ENCODE results near the gene OR6J1. TPM values are rescaled to one million over a fixed set of nuclear protein-coding genes. Genes with fewer than 3 reads are reported as not detected.

OR6J1 gene
- total and polyA plus RNA-seq, 10 of the 15 experiments (the other 5 are each of a cell fraction or from before 2014, with no cell fraction given): not detected

DNA sequence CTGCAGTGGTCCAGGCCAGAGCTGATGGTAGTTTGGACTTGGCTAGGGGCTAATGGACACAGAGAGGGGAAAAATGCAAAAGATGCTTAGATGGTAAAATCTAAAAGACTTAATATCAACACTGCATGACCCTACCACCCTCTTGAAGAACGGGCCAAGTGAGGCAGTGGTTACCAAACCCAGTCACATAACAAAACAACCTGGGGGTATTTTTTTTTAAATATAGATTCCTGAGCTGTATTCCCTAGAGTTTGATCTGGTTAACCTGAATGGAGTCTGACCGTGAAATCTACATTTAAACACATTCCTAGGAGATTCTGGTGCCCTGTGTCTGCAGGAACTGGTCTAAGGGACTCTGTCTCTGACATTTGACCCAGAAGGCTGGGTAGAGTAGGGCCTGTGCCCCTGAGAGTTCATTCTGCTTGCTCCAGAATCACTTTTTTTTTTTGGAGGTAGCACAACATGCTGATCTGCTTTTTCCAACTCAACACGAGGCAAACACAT lies 30.4 kb downstream of the OR6J1 start:
- DNase-seq (ENCODE audit: low read depth, low spot score) (no peak), ATAC-seq (no peak), FAIRE-seq (no peak)
- H3K79me2 ChIP-seq (ENCODE audit: control insufficient read depth, insufficient read depth, low read length): no peaks in the 10 kb centered on the region
- no peaks in the 10 kb centered on the region; the same call in 2 of the 3 replicates for H3K9me3 ChIP-seq (replicated peaks; ENCODE audit: control insufficient read depth, insufficient read depth, low read length)
- intact Hi-C loops (cut with micrococcal nuclease; ENCODE audit: unreplicated experiment) (no loop called here), in situ Hi-C loops (cut with MboI) (no loop called here)
- H3K36me3 ChIP-seq (ENCODE audit: control insufficient read depth in 2 of 2, insufficient read depth in 2 of 2, low read length in 1 of 2): peaks cover 0 to 7% of the 10 kb centered on the region in 2 experiments; a peak in 2 of 4 replicates
- SMC1A ChIA-PET (ENCODE audit: uncharacterized antibody, unreplicated experiment): interaction anchor here (1.1 kb wide), 1 partner anchor 39 kb away, joined by 4 read pairs; no protein-coding TSS in a partner anchor
- no peak overlapping the region for H3K4me3 ChIP-seq
- H3K27me3 ChIP-seq (replicated peaks in 1 of 2; ENCODE audit: control insufficient read depth in 2 of 2, insufficient read depth in 2 of 2, low read length in 1 of 2): no peaks in the 10 kb centered on the region
- RAD21 ChIA-PET (ENCODE audit: unreplicated experiment): interaction anchor here (0.6 kb wide), 1 partner anchor 1633 kb away, joined by 3 read pairs; no protein-coding TSS in a partner anchor
- H3K4me2 ChIP-seq (ENCODE audit: control insufficient read depth, insufficient read depth): no peak overlapping the region
- no peaks in the 10 kb centered on the region for H4K20me1 ChIP-seq (ENCODE audit: control insufficient read depth, insufficient read depth)
- CTCF ChIA-PET: interaction anchor here (1.0 to 1.3 kb wide), 2 partner anchors 42 to 392 kb away, joined by 3 read pairs; no protein-coding TSS in a partner anchor
- TF ChIP-seq MXI1 (IDR thresholded peaks at IDR 0.05; ENCODE audit: low read depth, low read length) (no peak), ZSCAN29 (IDR thresholded peaks at IDR 0.05) (no peak)
- TF ChIP-seq, protein P1, sequence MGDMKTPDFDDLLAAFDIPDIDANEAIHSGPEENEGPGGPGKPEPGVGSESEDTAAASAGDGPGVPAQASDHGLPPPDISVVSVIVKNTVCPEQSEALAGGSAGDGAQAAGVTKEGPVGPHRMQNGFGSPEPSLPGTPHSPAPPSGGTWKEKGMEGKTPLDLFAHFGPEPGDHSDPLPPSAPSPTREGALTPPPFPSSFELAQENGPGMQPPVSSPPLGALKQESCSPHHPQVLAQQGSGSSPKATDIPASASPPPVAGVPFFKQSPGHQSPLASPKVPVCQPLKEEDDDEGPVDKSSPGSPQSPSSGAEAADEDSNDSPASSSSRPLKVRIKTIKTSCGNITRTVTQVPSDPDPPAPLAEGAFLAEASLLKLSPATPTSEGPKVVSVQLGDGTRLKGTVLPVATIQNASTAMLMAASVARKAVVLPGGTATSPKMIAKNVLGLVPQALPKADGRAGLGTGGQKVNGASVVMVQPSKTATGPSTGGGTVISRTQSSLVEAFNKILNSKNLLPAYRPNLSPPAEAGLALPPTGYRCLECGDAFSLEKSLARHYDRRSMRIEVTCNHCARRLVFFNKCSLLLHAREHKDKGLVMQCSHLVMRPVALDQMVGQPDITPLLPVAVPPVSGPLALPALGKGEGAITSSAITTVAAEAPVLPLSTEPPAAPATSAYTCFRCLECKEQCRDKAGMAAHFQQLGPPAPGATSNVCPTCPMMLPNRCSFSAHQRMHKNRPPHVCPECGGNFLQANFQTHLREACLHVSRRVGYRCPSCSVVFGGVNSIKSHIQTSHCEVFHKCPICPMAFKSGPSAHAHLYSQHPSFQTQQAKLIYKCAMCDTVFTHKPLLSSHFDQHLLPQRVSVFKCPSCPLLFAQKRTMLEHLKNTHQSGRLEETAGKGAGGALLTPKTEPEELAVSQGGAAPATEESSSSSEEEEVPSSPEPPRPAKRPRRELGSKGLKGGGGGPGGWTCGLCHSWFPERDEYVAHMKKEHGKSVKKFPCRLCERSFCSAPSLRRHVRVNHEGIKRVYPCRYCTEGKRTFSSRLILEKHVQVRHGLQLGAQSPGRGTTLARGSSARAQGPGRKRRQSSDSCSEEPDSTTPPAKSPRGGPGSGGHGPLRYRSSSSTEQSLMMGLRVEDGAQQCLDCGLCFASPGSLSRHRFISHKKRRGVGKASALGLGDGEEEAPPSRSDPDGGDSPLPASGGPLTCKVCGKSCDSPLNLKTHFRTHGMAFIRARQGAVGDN (IDR thresholded peaks at IDR 0.05): no peak
- no peak overlapping the region for H3K9ac ChIP-seq (ENCODE audit: control insufficient read depth, insufficient read depth, low read length)
- no TSS peak for BruUV-seq (replicated peaks)
- H3K4me1 ChIP-seq (ENCODE audit: control insufficient read depth, insufficient read depth, low read length): peaks cover 5% of the 10 kb centered on the region
- H3K27ac ChIP-seq (ENCODE audit: control insufficient read depth, insufficient read depth): no peak overlapping the region
- WGBS (ENCODE audit: insufficient coverage, insufficient replicate concordance, low lambda C conversion rate, missing lambda C conversion rate): 58% methylated on average over 3 of the region's 3 CpGs
- POLR2A ChIA-PET: interaction anchor here (0.6 kb wide), 1 partner anchor 24 kb away, joined by 5 read pairs; no protein-coding TSS in a partner anchor
- no peak overlapping the region for H2AFZ ChIP-seq (ENCODE audit: control insufficient read depth, low read depth, low read length)
